HepG2 (cell line): Measurements from ENCODE around the gene CABLES2. TPM values are rescaled to one million over a fixed set of nuclear protein-coding genes. Genes with fewer than 3 reads are reported as not detected.

Source experiments
- AGO1 ChIP-seq: fragments of 200-400 bp; formaldehyde crosslinking; IDR thresholded peaks from 2 replicates; pipeline ENCODE4 v1.6.1; 2017; ENCODE audit warnings: mild to moderate bottlenecking, low read depth, low read length, moderate library complexity; ENCODE audit not compliant: poor library complexity, severe bottlenecking
- HNRNPL ChIP-seq: fragments of 200-400 bp; formaldehyde crosslinking; IDR thresholded peaks from 2 replicates; pipeline ENCODE4 v1.6.1; 2017; ENCODE audit warnings: mild to moderate bottlenecking, low read depth, low read length
- JUN ChIP-seq: sonication (generic); formaldehyde crosslinking; IDR thresholded peaks from 2 replicates; pipeline ENCODE4 v1.4.0; 2020; ENCODE audit warnings: mild to moderate bottlenecking, missing genetic modification reagents
- SP5 ChIP-seq: IDR thresholded peaks from 2 replicates; pipeline ENCODE4 v1.6.1; 2016; ENCODE audit warnings: low read depth, borderline replicate concordance
- ZFP1 ChIP-seq: IDR thresholded peaks from 2 replicates; pipeline ENCODE4 v1.6.1; 2016
- ZNF672 ChIP-seq: sonication (generic); formaldehyde crosslinking; IDR thresholded peaks from 2 replicates; pipeline ENCODE4 v1.8.1; 2022; ENCODE audit warnings: missing genetic modification reagents
- ZNF703 ChIP-seq: sonication (generic); formaldehyde crosslinking; IDR thresholded peaks from 2 replicates; pipeline ENCODE4 v1.5.1; 2020; ENCODE audit warnings: missing genetic modification reagents, mild to moderate bottlenecking, moderate library complexity, borderline replicate concordance
- ZNF782 ChIP-seq: sonication (generic); formaldehyde crosslinking; IDR thresholded peaks from 2 replicates; pipeline ENCODE4 v1.4.0; 2020; ENCODE audit warnings: missing genetic modification reagents, mild to moderate bottlenecking, borderline replicate concordance
- polyA plus RNA-seq, 8 experiments: library from polyadenylated mRNA; depleted of rRNA in 3 of 8; stranded (reverse) in 7 of 8; unstranded in 1 of 8; fragments of >200 nt; fragmentation: Illumina TruSeq in 4 of 8; extraction: Trizol in 4 of 8; gene quantifications; 2 replicates each; pipeline versions ENCODE4 v1.2.1 to v1.2.3, GENCODE V29; 2011 to 2016; ENCODE audit warnings: low read depth in 4 of 8, missing spikeins in 1 of 8, mixed read lengths in 1 of 8; ENCODE audit not compliant: insufficient read depth in 1 of 8
- total RNA-seq, 5 experiments: library from RNA; depleted of rRNA; stranded (reverse); fragments of >200 nt; fragmentation: Illumina TruSeq; extraction: Trizol; gene quantifications; 2 replicates each; pipeline ENCODE4 v1.2.3, GENCODE V29; 2016; ENCODE audit warnings: low read depth in 1 of 5
- TF ChIP-seq, protein P1 (sequence below): sonication (generic); formaldehyde crosslinking; IDR thresholded peaks from 2 replicates; pipeline ENCODE4 v1.4.0; 2020; ENCODE audit warnings: missing genetic modification reagents, low read depth, mild to moderate bottlenecking, borderline replicate concordance
- TF ChIP-seq, protein P2 (sequence below): sonication (generic); formaldehyde crosslinking; IDR thresholded peaks from 2 replicates; pipeline ENCODE4 v1.4.0; 2020; ENCODE audit warnings: missing genetic modification reagents
- TF ChIP-seq, protein P3 (sequence below): sonication (generic); formaldehyde crosslinking; IDR thresholded peaks from 2 replicates; pipeline ENCODE4 v1.5.0; 2020; ENCODE audit warnings: mild to moderate bottlenecking, missing genetic modification reagents
- TF ChIP-seq, protein P4 (sequence below): sonication (generic); formaldehyde crosslinking; IDR thresholded peaks from 2 replicates; pipeline ENCODE4 v1.8.0; 2022; ENCODE audit warnings: missing genetic modification reagents, mild to moderate bottlenecking, inconsistent platforms, borderline replicate concordance
- TF ChIP-seq, protein P5 (sequence below): sonication (generic); formaldehyde crosslinking; IDR thresholded peaks from 2 replicates; pipeline ENCODE4 v1.9.0; 2021; ENCODE audit warnings: missing genetic modification reagents, borderline replicate concordance
- TF ChIP-seq, protein P6 (sequence below): sonication (generic); formaldehyde crosslinking; IDR thresholded peaks from 2 replicates; pipeline ENCODE4; 2020; ENCODE audit warnings: missing genetic modification reagents, mild to moderate bottlenecking, borderline replicate concordance

CABLES2 gene
- total and polyA plus RNA-seq, 2 of the 13 experiments (the other 11 are each of a cell fraction or from before 2014, with no cell fraction given): 5.2 to 9.7 TPM

DNA sequence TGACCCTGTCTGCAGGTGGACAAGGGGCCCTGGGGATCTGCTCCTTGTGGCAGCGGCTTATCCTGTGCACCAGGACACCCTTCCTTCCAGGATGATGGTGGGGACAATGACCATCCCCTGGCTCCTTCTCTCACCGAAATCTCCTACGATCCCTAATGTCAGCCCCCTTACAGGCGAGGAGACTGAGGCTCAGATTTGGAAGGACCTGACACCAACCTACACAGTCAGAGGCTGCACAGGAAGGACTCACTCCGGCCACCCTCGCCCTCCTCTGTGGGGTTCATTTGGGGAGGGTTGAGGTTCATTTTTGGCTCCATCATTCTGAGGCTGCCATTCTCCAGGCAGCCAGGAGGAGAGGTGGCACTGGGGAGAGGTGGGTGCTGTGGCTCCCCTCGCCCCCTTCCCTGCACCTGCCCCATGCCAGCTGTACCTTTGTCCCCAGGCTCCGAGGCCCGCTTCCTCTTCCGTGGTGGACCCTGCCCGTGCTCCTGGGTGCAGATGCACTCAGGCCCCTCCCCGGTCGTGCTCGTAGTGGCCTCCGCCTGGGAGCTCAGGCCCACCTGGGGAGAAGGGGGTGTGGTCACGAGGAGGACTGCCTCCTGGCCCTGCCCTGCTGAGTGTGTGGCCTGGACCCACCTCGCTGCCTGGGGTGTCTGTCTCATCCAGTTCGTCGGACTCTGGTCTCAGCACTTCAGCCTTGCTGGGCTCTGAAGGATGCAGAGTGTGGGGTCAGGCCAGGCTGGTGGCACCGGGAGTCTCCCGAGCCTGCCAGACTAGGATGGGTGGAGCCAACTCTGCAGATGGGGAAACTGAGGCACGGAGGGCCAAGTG lies 5.3 kb upstream of the CABLES2 start (continued):
- TF ChIP-seq ZNF703 (CRISPR knock-in tag) (no peak), ZNF672 (no peak), SP5 (CRISPR knock-in tag) (peak; percentile 13; the same call in 1 of the 2 replicates), JUN (CRISPR knock-in tag) (0 out of 2 replicates have a peak, but pooled peaks have one; percentile 26), AGO1 (no peak), HNRNPL (peak; percentile 92; the same call in 1 of the 2 replicates), ZFP1 (no peak), ZNF782 (CRISPR knock-in tag) (no peak; the same call in 1 of the 2 replicates)
- TF ChIP-seq, protein P1, sequence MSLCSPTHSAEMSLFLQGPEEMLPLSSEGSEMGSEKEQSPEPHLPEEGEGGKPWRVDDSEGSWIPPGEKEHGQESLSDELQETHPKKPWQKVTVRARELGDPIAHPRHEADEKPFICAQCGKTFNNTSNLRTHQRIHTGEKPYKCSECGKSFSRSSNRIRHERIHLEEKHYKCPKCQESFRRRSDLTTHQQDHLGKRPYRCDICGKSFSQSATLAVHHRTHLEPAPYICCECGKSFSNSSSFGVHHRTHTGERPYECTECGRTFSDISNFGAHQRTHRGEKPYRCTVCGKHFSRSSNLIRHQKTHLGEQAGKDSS: 0 out of 2 replicates have a peak, but pooled peaks have one; percentile 56
- TF ChIP-seq, protein P2, sequence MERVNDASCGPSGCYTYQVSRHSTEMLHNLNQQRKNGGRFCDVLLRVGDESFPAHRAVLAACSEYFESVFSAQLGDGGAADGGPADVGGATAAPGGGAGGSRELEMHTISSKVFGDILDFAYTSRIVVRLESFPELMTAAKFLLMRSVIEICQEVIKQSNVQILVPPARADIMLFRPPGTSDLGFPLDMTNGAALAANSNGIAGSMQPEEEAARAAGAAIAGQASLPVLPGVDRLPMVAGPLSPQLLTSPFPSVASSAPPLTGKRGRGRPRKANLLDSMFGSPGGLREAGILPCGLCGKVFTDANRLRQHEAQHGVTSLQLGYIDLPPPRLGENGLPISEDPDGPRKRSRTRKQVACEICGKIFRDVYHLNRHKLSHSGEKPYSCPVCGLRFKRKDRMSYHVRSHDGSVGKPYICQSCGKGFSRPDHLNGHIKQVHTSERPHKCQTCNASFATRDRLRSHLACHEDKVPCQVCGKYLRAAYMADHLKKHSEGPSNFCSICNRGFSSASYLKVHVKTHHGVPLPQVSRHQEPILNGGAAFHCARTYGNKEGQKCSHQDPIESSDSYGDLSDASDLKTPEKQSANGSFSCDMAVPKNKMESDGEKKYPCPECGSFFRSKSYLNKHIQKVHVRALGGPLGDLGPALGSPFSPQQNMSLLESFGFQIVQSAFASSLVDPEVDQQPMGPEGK (CRISPR knock-in tag): peak; percentile 78
- TF ChIP-seq, protein P3, sequence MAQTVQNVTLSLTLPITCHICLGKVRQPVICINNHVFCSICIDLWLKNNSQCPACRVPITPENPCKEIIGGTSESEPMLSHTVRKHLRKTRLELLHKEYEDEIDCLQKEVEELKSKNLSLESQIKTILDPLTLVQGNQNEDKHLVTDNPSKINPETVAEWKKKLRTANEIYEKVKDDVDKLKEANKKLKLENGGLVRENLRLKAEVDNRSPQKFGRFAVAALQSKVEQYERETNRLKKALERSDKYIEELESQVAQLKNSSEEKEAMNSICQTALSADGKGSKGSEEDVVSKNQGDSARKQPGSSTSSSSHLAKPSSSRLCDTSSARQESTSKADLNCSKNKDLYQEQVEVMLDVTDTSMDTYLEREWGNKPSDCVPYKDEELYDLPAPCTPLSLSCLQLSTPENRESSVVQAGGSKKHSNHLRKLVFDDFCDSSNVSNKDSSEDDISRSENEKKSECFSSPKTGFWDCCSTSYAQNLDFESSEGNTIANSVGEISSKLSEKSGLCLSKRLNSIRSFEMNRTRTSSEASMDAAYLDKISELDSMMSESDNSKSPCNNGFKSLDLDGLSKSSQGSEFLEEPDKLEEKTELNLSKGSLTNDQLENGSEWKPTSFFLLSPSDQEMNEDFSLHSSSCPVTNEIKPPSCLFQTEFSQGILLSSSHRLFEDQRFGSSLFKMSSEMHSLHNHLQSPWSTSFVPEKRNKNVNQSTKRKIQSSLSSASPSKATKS (CRISPR knock-in tag): no peak
- TF ChIP-seq, protein P4, sequence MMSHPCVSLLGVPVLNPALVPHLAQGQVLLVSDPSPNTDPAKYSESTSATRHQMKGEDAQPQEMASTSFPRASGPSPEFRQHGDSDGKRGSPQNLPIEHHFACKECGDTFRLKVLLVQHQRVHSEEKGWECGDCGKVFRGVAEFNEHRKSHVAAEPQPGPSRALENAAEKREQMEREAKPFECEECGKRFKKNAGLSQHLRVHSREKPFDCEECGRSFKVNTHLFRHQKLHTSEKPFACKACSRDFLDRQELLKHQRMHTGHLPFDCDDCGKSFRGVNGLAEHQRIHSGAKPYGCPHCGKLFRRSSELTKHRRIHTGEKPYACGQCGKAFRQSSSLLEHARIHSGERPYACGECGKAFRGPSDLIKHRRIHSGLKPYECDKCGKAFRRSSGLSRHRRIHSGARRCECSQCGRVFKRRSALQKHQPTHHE (CRISPR knock-in tag): 0 out of 2 replicates have a peak, but pooled peaks have one; percentile 5
- TF ChIP-seq, protein P5, sequence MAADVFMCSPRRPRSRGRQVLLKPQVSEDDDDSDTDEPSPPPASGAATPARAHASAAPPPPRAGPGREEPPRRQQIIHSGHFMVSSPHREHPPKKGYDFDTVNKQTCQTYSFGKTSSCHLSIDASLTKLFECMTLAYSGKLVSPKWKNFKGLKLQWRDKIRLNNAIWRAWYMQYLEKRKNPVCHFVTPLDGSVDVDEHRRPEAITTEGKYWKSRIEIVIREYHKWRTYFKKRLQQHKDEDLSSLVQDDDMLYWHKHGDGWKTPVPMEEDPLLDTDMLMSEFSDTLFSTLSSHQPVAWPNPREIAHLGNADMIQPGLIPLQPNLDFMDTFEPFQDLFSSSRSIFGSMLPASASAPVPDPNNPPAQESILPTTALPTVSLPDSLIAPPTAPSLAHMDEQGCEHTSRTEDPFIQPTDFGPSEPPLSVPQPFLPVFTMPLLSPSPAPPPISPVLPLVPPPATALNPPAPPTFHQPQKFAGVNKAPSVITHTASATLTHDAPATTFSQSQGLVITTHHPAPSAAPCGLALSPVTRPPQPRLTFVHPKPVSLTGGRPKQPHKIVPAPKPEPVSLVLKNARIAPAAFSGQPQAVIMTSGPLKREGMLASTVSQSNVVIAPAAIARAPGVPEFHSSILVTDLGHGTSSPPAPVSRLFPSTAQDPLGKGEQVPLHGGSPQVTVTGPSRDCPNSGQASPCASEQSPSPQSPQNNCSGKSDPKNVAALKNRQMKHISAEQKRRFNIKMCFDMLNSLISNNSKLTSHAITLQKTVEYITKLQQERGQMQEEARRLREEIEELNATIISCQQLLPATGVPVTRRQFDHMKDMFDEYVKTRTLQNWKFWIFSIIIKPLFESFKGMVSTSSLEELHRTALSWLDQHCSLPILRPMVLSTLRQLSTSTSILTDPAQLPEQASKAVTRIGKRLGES (CRISPR knock-in tag): no peak
- TF ChIP-seq, protein P6, sequence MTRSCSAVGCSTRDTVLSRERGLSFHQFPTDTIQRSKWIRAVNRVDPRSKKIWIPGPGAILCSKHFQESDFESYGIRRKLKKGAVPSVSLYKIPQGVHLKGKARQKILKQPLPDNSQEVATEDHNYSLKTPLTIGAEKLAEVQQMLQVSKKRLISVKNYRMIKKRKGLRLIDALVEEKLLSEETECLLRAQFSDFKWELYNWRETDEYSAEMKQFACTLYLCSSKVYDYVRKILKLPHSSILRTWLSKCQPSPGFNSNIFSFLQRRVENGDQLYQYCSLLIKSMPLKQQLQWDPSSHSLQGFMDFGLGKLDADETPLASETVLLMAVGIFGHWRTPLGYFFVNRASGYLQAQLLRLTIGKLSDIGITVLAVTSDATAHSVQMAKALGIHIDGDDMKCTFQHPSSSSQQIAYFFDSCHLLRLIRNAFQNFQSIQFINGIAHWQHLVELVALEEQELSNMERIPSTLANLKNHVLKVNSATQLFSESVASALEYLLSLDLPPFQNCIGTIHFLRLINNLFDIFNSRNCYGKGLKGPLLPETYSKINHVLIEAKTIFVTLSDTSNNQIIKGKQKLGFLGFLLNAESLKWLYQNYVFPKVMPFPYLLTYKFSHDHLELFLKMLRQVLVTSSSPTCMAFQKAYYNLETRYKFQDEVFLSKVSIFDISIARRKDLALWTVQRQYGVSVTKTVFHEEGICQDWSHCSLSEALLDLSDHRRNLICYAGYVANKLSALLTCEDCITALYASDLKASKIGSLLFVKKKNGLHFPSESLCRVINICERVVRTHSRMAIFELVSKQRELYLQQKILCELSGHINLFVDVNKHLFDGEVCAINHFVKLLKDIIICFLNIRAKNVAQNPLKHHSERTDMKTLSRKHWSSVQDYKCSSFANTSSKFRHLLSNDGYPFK (CRISPR knock-in tag): peak; percentile 3; the same call in 1 of the 2 replicates
